Measurements from ENCODE around the gene ENOX1. TPM values are rescaled to one million over a fixed set of nuclear protein-coding genes. Genes with fewer than 3 reads are reported as not detected.

ENOX1 gene
- total RNA-seq, 1 donor from 2014 or later, result 1.1 TPM

GRCh38 chr13:43434191-43434590, 352.6 kb downstream of the ENOX1 start:
- Mint-ChIP-seq H3K27me3 (ENCODE audit: insufficient read depth, low read depth) (no peaks in the 10 kb centered on the region), H3K9me3 (no peaks in the 10 kb centered on the region), H3K4me1 (peaks cover 14% of the 10 kb centered on the region), H3K36me3 (no peaks in the 10 kb centered on the region), H3K4me3 (no peak overlapping the region), H3K27ac (no peak overlapping the region)
- H4K20me1 ChIP-seq (ENCODE audit: low read depth), result no peaks in the 10 kb centered on the region
- H3F3A ChIP-seq (ENCODE audit: low read depth), result no peaks in the 10 kb centered on the region
- H3K79me2 ChIP-seq (ENCODE audit: low read depth), result no peaks in the 10 kb centered on the region
- no peaks in the 10 kb centered on the region for H3K27me3 ChIP-seq
- no peak overlapping the region for H3K4me3 ChIP-seq
- no peak overlapping the region for H3K27ac ChIP-seq
- no peak overlapping the region for H2AFZ ChIP-seq (replicated peaks)
- no peak overlapping the region for H3K4me2 ChIP-seq
- no peaks in the 10 kb centered on the region for H3K9me3 ChIP-seq (ENCODE audit: low read depth)
- peaks cover 1% of the 10 kb centered on the region for H3K4me1 ChIP-seq
- DNase-seq (ENCODE audit: low spot score), result no peak
- H3K9ac ChIP-seq, result no peak overlapping the region
- no peaks in the 10 kb centered on the region for H3K36me3 ChIP-seq
- no peak for TF ChIP-seq EZH2phosphoT487 (IDR thresholded peaks at IDR 0.05)
- TF ChIP-seq CTCF (IDR thresholded peaks at IDR 0.05), result no peak
- no peak for TF ChIP-seq EZH2 (IDR thresholded peaks at IDR 0.05)

- no peak overlapping the region for H2AFZ ChIP-seq (replicated peaks)
- H4K20me1 ChIP-seq (ENCODE audit: low read depth), result no peaks in the 10 kb centered on the region
- H3K27me3 ChIP-seq, result no peaks in the 10 kb centered on the region
- H3F3A ChIP-seq (ENCODE audit: low read depth), result no peaks in the 10 kb centered on the region
- H3K27me3 Mint-ChIP-seq (ENCODE audit: insufficient read depth, low read depth), result no peaks in the 10 kb centered on the region
- H3K4me3 Mint-ChIP-seq, result no peak overlapping the region
- H3K4me1 ChIP-seq, result peaks cover 6% of the 10 kb centered on the region
- H3K4me2 ChIP-seq, result no peak overlapping the region
- H3K36me3 Mint-ChIP-seq, result no peaks in the 10 kb centered on the region
- H3K9ac ChIP-seq, result no peak overlapping the region
- H3K36me3 ChIP-seq, result no peaks in the 10 kb centered on the region
- no peak overlapping the region for H3K27ac Mint-ChIP-seq
- H3K79me2 ChIP-seq (ENCODE audit: low read depth), result no peaks in the 10 kb centered on the region
- DNase-seq (ENCODE audit: low spot score), result no peak
- no peak overlapping the region for H3K4me3 ChIP-seq
- no peak overlapping the region for H3K27ac ChIP-seq
- no peaks in the 10 kb centered on the region for H3K9me3 ChIP-seq (ENCODE audit: low read depth)
- no peak for TF ChIP-seq CTCF (IDR thresholded peaks at IDR 0.05)
- TF ChIP-seq EZH2phosphoT487 (IDR thresholded peaks at IDR 0.05), result no peak
- no peak for TF ChIP-seq EZH2 (IDR thresholded peaks at IDR 0.05)
- H3K4me1 Mint-ChIP-seq, result peaks cover 19% of the 10 kb centered on the region
- H3K9me3 Mint-ChIP-seq, result no peaks in the 10 kb centered on the region
Measured at GRCh38 chr13:43433691-43434141, 353.1 kb downstream of the ENOX1 start.

GRCh38 chr13:43432958-43433357, 353.8 kb downstream of the ENOX1 start:
- H2AFZ ChIP-seq (replicated peaks), result no peak overlapping the region
- H3K4me3 ChIP-seq, result no peak overlapping the region
- no peak for TF ChIP-seq CTCF (IDR thresholded peaks at IDR 0.05)
- peaks cover 21% of the 10 kb centered on the region for H3K4me1 Mint-ChIP-seq
- H3K27me3 Mint-ChIP-seq (ENCODE audit: insufficient read depth, low read depth), result no peaks in the 10 kb centered on the region
- H3K36me3 ChIP-seq, result no peaks in the 10 kb centered on the region
- H3K79me2 ChIP-seq (ENCODE audit: low read depth), result no peaks in the 10 kb centered on the region
- H3F3A ChIP-seq (ENCODE audit: low read depth), result no peaks in the 10 kb centered on the region
- H4K20me1 ChIP-seq (ENCODE audit: low read depth), result no peaks in the 10 kb centered on the region
- H3K4me2 ChIP-seq, result no peak overlapping the region
- H3K27ac Mint-ChIP-seq, result no peak overlapping the region
- H3K9ac ChIP-seq, result no peak overlapping the region
- no peaks in the 10 kb centered on the region for H3K9me3 ChIP-seq (ENCODE audit: low read depth)
- H3K9me3 Mint-ChIP-seq, result no peaks in the 10 kb centered on the region
- peaks cover 7% of the 10 kb centered on the region for H3K4me1 ChIP-seq
- H3K4me3 Mint-ChIP-seq, result no peak overlapping the region
- no peaks in the 10 kb centered on the region for H3K27me3 ChIP-seq
- no peak overlapping the region for H3K27ac ChIP-seq
- H3K36me3 Mint-ChIP-seq, result no peaks in the 10 kb centered on the region
- no peak for DNase-seq (ENCODE audit: low spot score)
